K562 (cell line): ENCODE data around the gene DPP3. TPM values are rescaled to one million over a fixed set of nuclear protein-coding genes. Genes with fewer than 3 reads are reported as not detected.
A peak's percentile ranks its signal among the peaks of the same experiment; 100 is the strongest.

Experiments used
- CBX1 ChIP-seq: sonication (generic); IDR thresholded peaks from 2 replicates; pipeline ENCODE4 v1.6.1; 2016; ENCODE audit warnings: antibody characterized with exemption, low read depth, mild to moderate bottlenecking
- CEBPB ChIP-seq: fragments of 450-650 bp; IDR thresholded peaks from 2 replicates; pipeline ENCODE4 v1.6.1; 2016; ENCODE audit warnings: missing genetic modification characterization, missing compliant biosample characterization
- CTCF ChIP-seq, 3 experiments: IDR thresholded peaks in 2 of 3; conservative IDR thresholded peaks in 1 of 3; 2 replicates each; pipeline ENCODE4 v1.5.1; 2011 to 2012; ENCODE audit warnings: low read length in 3 of 3, mild to moderate bottlenecking in 3 of 3, control low read depth in 2 of 3, improper control_type of control experiment in 1 of 3, inconsistent platforms in 1 of 3, low read depth in 1 of 3, mixed read lengths in 1 of 3, moderate library complexity in 1 of 3; ENCODE audit not compliant: insufficient read depth in 2 of 3
- EP400 ChIP-seq: fragments of 450-650 bp; IDR thresholded peaks from 2 replicates; pipeline ENCODE4 v1.6.1; 2017; ENCODE audit warnings: antibody characterized with exemption, mild to moderate bottlenecking, moderate library complexity
- FOXA3 ChIP-seq, 2 experiments: fragments of 450-650 bp in 1 of 2; sonication (generic) in 1 of 2; formaldehyde crosslinking; IDR thresholded peaks in 1 of 2; conservative IDR thresholded peaks in 1 of 2; 2 replicates each; pipeline versions ENCODE4 v1.4.0 to v1.8.0; 2020 to 2022; ENCODE audit warnings: mild to moderate bottlenecking in 2 of 2, missing genetic modification reagents in 1 of 2
- LEF1 ChIP-seq: fragments of 450-650 bp; IDR thresholded peaks from 2 replicates; pipeline ENCODE4 v1.6.1; 2016; ENCODE audit warnings: mild to moderate bottlenecking
- MAZ ChIP-seq, 2 experiments: fragments of 450-650 bp in 1 of 2; sonication (generic) in 1 of 2; formaldehyde crosslinking; IDR thresholded peaks in 1 of 2; conservative IDR thresholded peaks in 1 of 2; 2 replicates each; pipeline versions ENCODE4 v1.4.0 to v1.5.0; 2020; ENCODE audit warnings: mild to moderate bottlenecking in 1 of 2, missing genetic modification reagents in 1 of 2
- POU5F1 ChIP-seq: fragments of 150-350 bp; IDR thresholded peaks from 2 replicates; pipeline ENCODE4 v1.6.1; 2014; ENCODE audit warnings: borderline replicate concordance, low read length, low read depth, mild to moderate bottlenecking; ENCODE audit not compliant: partially characterized antibody
- RAD21 ChIP-seq, 2 experiments: fragments of 250-450 bp in 1 of 2; fragments of 450-650 bp in 1 of 2; sonication (Bioruptor Pico) in 1 of 2; formaldehyde crosslinking in 1 of 2; IDR thresholded peaks in 1 of 2; conservative IDR thresholded peaks in 1 of 2; 2 replicates each; pipeline versions ENCODE4 v1.4.0 to v1.8.0; 2020 to 2022; ENCODE audit warnings: mild to moderate bottlenecking in 2 of 2, moderate library complexity in 1 of 2
- RBM14 ChIP-seq: fragments of 200-400 bp; formaldehyde crosslinking; IDR thresholded peaks from 2 replicates; pipeline ENCODE4 v1.6.1; 2018; ENCODE audit warnings: low read depth, mild to moderate bottlenecking, low read length, moderate library complexity, borderline replicate concordance; ENCODE audit not compliant: insufficient read depth
- RCOR1 ChIP-seq, 2 experiments: IDR thresholded peaks; 2 replicates each; pipeline ENCODE4 v1.6.1; 2012; ENCODE audit warnings: low read depth in 2 of 2, low read length in 2 of 2, borderline replicate concordance in 1 of 2, improper control_type of control experiment in 1 of 2
- STAG1 ChIP-seq: sonication (generic); formaldehyde crosslinking; IDR thresholded peaks from 2 replicates; pipeline ENCODE4 v1.5.0; 2020; ENCODE audit warnings: missing genetic modification reagents, borderline replicate concordance
- TRIM24 ChIP-seq, 2 experiments: fragments of 450-650 bp; IDR thresholded peaks; 2 replicates each; pipeline ENCODE4 v1.6.1; 2016
- ZBTB8A ChIP-seq: fragments of 450-650 bp; IDR thresholded peaks from 2 replicates; pipeline ENCODE4 v1.6.1; 2018; ENCODE audit warnings: mild to moderate bottlenecking, moderate library complexity; ENCODE audit not compliant: partially characterized antibody
- ZNF165 ChIP-seq: fragments of 250-450 bp; sonication (Bioruptor Pico); IDR thresholded peaks from 2 replicates; pipeline ENCODE4 v1.4.0; 2020; ENCODE audit warnings: borderline replicate concordance
- ZNF347 ChIP-seq: fragments of 450-650 bp; formaldehyde crosslinking; IDR thresholded peaks from 2 replicates; pipeline ENCODE4 v1.4.0; 2020; ENCODE audit warnings: low read depth, mild to moderate bottlenecking, moderate library complexity
- ZNF507 ChIP-seq: conservative IDR thresholded peaks from 2 replicates; pipeline ENCODE4 v1.6.1; 2017; ENCODE audit warnings: missing genetic modification characterization, missing compliant biosample characterization
- polyA plus RNA-seq, 8 experiments: library from polyadenylated mRNA; depleted of rRNA in 4 of 8; stranded (reverse) in 5 of 8; unstranded in 3 of 8; fragments of >200 nt; fragmentation: Nextera tagmentation in 2 of 8; fragmentation: Illumina TruSeq in 1 of 8; extraction: Ambion mirVana in 2 of 8; extraction: Trizol in 1 of 8; gene quantifications; 2 replicates each; pipeline versions ENCODE4 v1.2.1 to v1.2.3, GENCODE V29; 2011 to 2014; ENCODE audit warnings: inconsistent platforms in 1 of 8, missing spikeins in 1 of 8
- total RNA-seq, 7 experiments: library from RNA; depleted of rRNA in 6 of 7; stranded (reverse); fragments of >200 nt in 6 of 7; fragmentation: Illumina TruSeq in 2 of 7; extraction: Trizol in 2 of 7; gene quantifications; 2 replicates each; pipeline versions ENCODE4 v1.2.1 to v1.2.3, GENCODE V29; 2011 to 2021; ENCODE audit warnings: low replicate concordance in 1 of 7
- TF ChIP-seq, protein P1 (sequence below): IDR thresholded peaks from 3 replicates; pipeline ENCODE4 v1.6.1; 2011; ENCODE audit warnings: borderline replicate concordance, mild to moderate bottlenecking; ENCODE audit not compliant: insufficient read length, insufficient read depth
- TF ChIP-seq, protein P2 (sequence below): sonication (generic); formaldehyde crosslinking; IDR thresholded peaks from 2 replicates; pipeline ENCODE4 v1.8.1; 2022; ENCODE audit warnings: missing genetic modification reagents
- TF ChIP-seq, protein P3 (sequence below): fragments of 450-650 bp; formaldehyde crosslinking; IDR thresholded peaks from 2 replicates; pipeline ENCODE4 v1.4.0; 2020; ENCODE audit warnings: mild to moderate bottlenecking, moderate library complexity

The DPP3 gene
- total and polyA plus RNA-seq, 9 of the 15 experiments (the other 6 are each of a cell fraction or from before 2014, with no cell fraction given), result 3.7 to 69.2 (median 43.3) TPM

DNA sequence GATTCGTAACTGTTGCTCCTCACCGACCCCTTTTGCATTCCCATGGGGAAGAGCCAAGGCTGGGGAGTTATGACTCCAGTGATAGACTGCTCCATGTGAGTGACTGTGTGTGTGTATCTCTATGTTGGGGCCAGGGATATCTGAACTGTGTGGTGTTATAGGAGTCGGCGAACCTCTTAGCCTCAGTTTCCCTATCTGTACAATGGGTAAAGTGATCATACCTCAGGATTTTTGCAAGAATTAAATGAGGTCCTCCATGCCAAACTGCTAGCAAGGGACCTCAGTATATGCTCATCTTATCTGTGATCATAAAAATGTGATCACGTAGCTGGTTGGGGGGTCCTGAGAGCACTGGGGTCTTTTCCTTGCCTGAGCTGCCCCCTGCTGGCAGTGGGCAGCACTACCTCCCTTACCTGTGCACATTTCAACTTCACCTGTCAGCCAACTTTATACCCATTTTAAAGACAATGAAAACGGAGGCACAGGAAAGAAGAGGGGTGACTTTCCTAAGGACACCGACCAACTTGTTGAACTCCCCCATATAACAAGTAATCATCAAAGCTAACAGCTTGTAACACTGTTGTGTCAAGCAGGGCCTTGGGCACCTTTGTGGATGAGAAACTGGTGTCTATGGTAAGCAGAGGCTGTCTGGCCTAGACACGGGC lies 1.4 kb upstream of the DPP3 start (continued):
- no peak for TF ChIP-seq ZNF347 (CRISPR knock-in tag)
- no peak for TF ChIP-seq ZBTB8A
- TF ChIP-seq EP400, result no peak
- no peak for TF ChIP-seq POU5F1
- peak; percentile 56 to 68 for TF ChIP-seq RAD21 (CRISPR knock-in tag; conservative IDR thresholded peaks at IDR 0.05 in 1 of 2, IDR thresholded peaks at IDR 0.05 in 1 of 2)
- TF ChIP-seq CEBPB (tag), result no peak
- TF ChIP-seq TRIM24 (IDR thresholded peaks at IDR 0.05), result no peak
- 0 out of 2 replicates have a peak, but pooled peaks have one; percentile 57 for TF ChIP-seq CBX1
- TF ChIP-seq RCOR1 (IDR thresholded peaks at IDR 0.05; ENCODE audit: borderline replicate concordance in 1 of 2, low read depth in 2 of 2, low read length in 2 of 2), result peak in 1 of 2 experiments; percentile 49; a peak in 1 of 4 replicates
- 0 out of 4 replicates have a peak, but pooled peaks of 1 of the 2 experiments have one; percentile 26 for TF ChIP-seq FOXA3 (CRISPR knock-in tag; conservative IDR thresholded peaks at IDR 0.05 in 1 of 2, IDR thresholded peaks at IDR 0.05 in 1 of 2)
- 0 out of 4 replicates have a peak, but pooled peaks of 1 of the 2 experiments have one; percentile 46 for TF ChIP-seq MAZ (CRISPR knock-in tag; conservative IDR thresholded peaks at IDR 0.05 in 1 of 2, IDR thresholded peaks at IDR 0.05 in 1 of 2)
- TF ChIP-seq LEF1, result no peak
- TF ChIP-seq, protein P1, sequence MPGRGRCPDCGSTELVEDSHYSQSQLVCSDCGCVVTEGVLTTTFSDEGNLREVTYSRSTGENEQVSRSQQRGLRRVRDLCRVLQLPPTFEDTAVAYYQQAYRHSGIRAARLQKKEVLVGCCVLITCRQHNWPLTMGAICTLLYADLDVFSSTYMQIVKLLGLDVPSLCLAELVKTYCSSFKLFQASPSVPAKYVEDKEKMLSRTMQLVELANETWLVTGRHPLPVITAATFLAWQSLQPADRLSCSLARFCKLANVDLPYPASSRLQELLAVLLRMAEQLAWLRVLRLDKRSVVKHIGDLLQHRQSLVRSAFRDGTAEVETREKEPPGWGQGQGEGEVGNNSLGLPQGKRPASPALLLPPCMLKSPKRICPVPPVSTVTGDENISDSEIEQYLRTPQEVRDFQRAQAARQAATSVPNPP, result no peak
- no peak for TF ChIP-seq ZNF507 (tag)
- TF ChIP-seq, protein P2, sequence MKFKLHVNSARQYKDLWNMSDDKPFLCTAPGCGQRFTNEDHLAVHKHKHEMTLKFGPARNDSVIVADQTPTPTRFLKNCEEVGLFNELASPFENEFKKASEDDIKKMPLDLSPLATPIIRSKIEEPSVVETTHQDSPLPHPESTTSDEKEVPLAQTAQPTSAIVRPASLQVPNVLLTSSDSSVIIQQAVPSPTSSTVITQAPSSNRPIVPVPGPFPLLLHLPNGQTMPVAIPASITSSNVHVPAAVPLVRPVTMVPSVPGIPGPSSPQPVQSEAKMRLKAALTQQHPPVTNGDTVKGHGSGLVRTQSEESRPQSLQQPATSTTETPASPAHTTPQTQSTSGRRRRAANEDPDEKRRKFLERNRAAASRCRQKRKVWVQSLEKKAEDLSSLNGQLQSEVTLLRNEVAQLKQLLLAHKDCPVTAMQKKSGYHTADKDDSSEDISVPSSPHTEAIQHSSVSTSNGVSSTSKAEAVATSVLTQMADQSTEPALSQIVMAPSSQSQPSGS (CRISPR knock-in tag), result no peak
- TF ChIP-seq CTCF (IDR thresholded peaks at IDR 0.05 in 2 of 3, conservative IDR thresholded peaks at IDR 0.05 in 1 of 3; ENCODE audit: insufficient read depth in 2 of 3, low read depth in 1 of 3, low read length in 3 of 3), result peak; percentile 71 to 95 (median 80)
- TF ChIP-seq ZNF165 (CRISPR knock-in tag), result no peak
- TF ChIP-seq RBM14, result no peak
- TF ChIP-seq, protein P3, sequence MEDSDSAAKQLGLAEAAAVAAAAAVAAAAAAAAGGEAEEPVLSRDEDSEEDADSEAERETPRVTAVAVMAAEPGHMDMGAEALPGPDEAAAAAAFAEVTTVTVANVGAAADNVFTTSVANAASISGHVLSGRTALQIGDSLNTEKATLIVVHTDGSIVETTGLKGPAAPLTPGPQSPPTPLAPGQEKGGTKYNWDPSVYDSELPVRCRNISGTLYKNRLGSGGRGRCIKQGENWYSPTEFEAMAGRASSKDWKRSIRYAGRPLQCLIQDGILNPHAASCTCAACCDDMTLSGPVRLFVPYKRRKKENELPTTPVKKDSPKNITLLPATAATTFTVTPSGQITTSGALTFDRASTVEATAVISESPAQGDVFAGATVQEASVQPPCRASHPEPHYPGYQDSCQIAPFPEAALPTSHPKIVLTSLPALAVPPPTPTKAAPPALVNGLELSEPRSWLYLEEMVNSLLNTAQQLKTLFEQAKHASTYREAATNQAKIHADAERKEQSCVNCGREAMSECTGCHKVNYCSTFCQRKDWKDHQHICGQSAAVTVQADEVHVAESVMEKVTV (CRISPR knock-in tag), result peak; percentile 34; the same call in 1 of the 2 replicates
- TF ChIP-seq STAG1 (CRISPR knock-in tag), result no peak
